OCI-LY1 (cell line): ENCODE results near the gene IL20RA.

Experiments
- H2AFZ ChIP-seq: fragments of 200-600 bp; sonication (generic), shearing (Covaris generic); 2 replicates; pipeline ENCODE4 v1.6.0; 2014; ENCODE audit warnings: antibody characterized with exemption, mild to moderate bottlenecking, low read length
- H3F3A ChIP-seq: fragments of 200-600 bp; sonication (generic), shearing (Covaris generic); 2 replicates; pipeline ENCODE4 v1.6.0; 2014; ENCODE audit warnings: mild to moderate bottlenecking, antibody characterized with exemption, low read length, moderate library complexity; ENCODE audit not compliant: insufficient read depth
- H3K27ac ChIP-seq: fragments of 200-600 bp; sonication (generic); 2 replicates; pipeline ENCODE4 v1.5.1; 2014; ENCODE audit warnings: low read length, mixed run types, mild to moderate bottlenecking, low read depth; ENCODE audit not compliant: poor library complexity, severe bottlenecking
- H3K27me3 ChIP-seq: fragments of 200-600 bp; sonication (generic); 2 replicates; pipeline ENCODE4 v1.6.0; 2014; ENCODE audit warnings: antibody characterized with exemption, mild to moderate bottlenecking, low read length, moderate library complexity; ENCODE audit not compliant: insufficient read depth
- H3K36me3 ChIP-seq: fragments of 200-600 bp; sonication (generic); 2 replicates; pipeline ENCODE4 v1.6.1; 2014; ENCODE audit warnings: mild to moderate bottlenecking, antibody characterized with exemption, low read length, moderate library complexity, mixed read lengths; ENCODE audit not compliant: insufficient read depth
- H3K4me1 ChIP-seq: fragments of 200-600 bp; sonication (generic); 2 replicates; pipeline ENCODE4 v1.5.1; 2014; ENCODE audit warnings: mild to moderate bottlenecking, low read length, moderate library complexity; ENCODE audit not compliant: insufficient read depth, severe bottlenecking
- H3K4me2 ChIP-seq: fragments of 200-600 bp; sonication (generic), shearing (Covaris generic); 2 replicates; pipeline ENCODE4 v1.6.1; 2014; ENCODE audit warnings: low read length
- H3K4me3 ChIP-seq: fragments of 200-600 bp; sonication (generic); 2 replicates; pipeline ENCODE4 v1.5.1; 2014; ENCODE audit warnings: low read length, low read depth, mild to moderate bottlenecking, mixed read lengths; ENCODE audit not compliant: poor library complexity, severe bottlenecking
- H3K79me2 ChIP-seq: fragments of 200-600 bp; shearing (Covaris generic); 2 replicates; pipeline ENCODE4 v1.6.1; 2016; ENCODE audit warnings: mixed run types, low read length, mixed read lengths; ENCODE audit not compliant: insufficient read depth
- H3K9ac ChIP-seq: fragments of 200-600 bp; sonication (generic), shearing (Covaris generic); 2 replicates; pipeline ENCODE4 v1.6.1; 2014; ENCODE audit warnings: mild to moderate bottlenecking, low read length, mixed read lengths
- H3K9me2 ChIP-seq: fragments of 200-600 bp; sonication (generic), shearing (Covaris generic); 2 replicates; pipeline ENCODE4 v1.6.1; 2014; ENCODE audit warnings: low read depth, mild to moderate bottlenecking, low read length, mixed read lengths
- H3K9me3 ChIP-seq: fragments of 200-600 bp; shearing (Covaris generic); 2 replicates; pipeline ENCODE4 v1.6.1; 2014; ENCODE audit warnings: low read length, mixed read lengths
- H4K20me1 ChIP-seq: fragments of 200-600 bp; sonication (generic), shearing (Covaris generic); 2 replicates; pipeline ENCODE4 v1.6.0; 2016; ENCODE audit warnings: mild to moderate bottlenecking, low read length; ENCODE audit not compliant: insufficient read depth
- CTCF ChIP-seq: fragments of 200-600 bp; sonication (generic), shearing (Covaris generic); IDR thresholded peaks from 2 replicates; pipeline ENCODE4 v1.5.1; 2017; ENCODE audit warnings: mild to moderate bottlenecking, antibody characterized with exemption, low read length, moderate library complexity, mixed read lengths
- EZH2 ChIP-seq: fragments of 200-600 bp; sonication (generic), shearing (Covaris generic); IDR thresholded peaks from 2 replicates; pipeline ENCODE4 v1.8.0; 2017; ENCODE audit warnings: borderline replicate concordance, mixed run types, mild to moderate bottlenecking, antibody characterized with exemption, low read length, moderate library complexity, mixed read lengths

The IL20RA gene

GRCh38 chr6:137051790-137052472 lies 7.2 kb upstream of the IL20RA start:
- no peaks in the 10 kb centered on the region for H4K20me1 ChIP-seq
- no peaks in the 10 kb centered on the region for H3K36me3 ChIP-seq
- H3K9me2 ChIP-seq: no peaks in the 10 kb centered on the region
- H2AFZ ChIP-seq: no peak overlapping the region
- TF ChIP-seq CTCF: no peak
- no peak for TF ChIP-seq EZH2
- no peaks in the 10 kb centered on the region for H3K27me3 ChIP-seq
- no peaks in the 10 kb centered on the region for H3K4me1 ChIP-seq
- H3K4me3 ChIP-seq: no peak overlapping the region
- H3K27ac ChIP-seq: no peak overlapping the region
- H3K4me2 ChIP-seq: no peak overlapping the region
- H3K9me3 ChIP-seq: no peaks in the 10 kb centered on the region
- no peaks in the 10 kb centered on the region for H3F3A ChIP-seq
- no peak overlapping the region for H3K9ac ChIP-seq
- no peaks in the 10 kb centered on the region for H3K79me2 ChIP-seq

GRCh38 chr6:137049095-137049494 lies 4.3 kb upstream of the IL20RA start:
- Histone ChIP-seq H3F3A (no peaks in the 10 kb centered on the region), H3K4me1 (no peaks in the 10 kb centered on the region), H3K4me3 (no peak overlapping the region), H3K27ac (no peak overlapping the region), H3K9ac (no peak overlapping the region), H3K27me3 (no peaks in the 10 kb centered on the region; the same call in 1 of the 2 replicates), H3K4me2 (no peak overlapping the region), H3K9me3 (no peaks in the 10 kb centered on the region), H2AFZ (no peak overlapping the region), H3K79me2 (no peaks in the 10 kb centered on the region), H3K9me2 (no peaks in the 10 kb centered on the region), H4K20me1 (no peaks in the 10 kb centered on the region), H3K36me3 (no peaks in the 10 kb centered on the region)
- TF ChIP-seq CTCF (no peak), EZH2 (no peak)

- Histone ChIP-seq H3K4me3 (no peak overlapping the region), H3K79me2 (no peaks in the 10 kb centered on the region), H3K4me1 (no peaks in the 10 kb centered on the region), H3K27ac (no peak overlapping the region), H3K4me2 (no peak overlapping the region), H3F3A (no peaks in the 10 kb centered on the region), H2AFZ (no peak overlapping the region), H4K20me1 (no peaks in the 10 kb centered on the region), H3K9me3 (no peaks in the 10 kb centered on the region), H3K27me3 (no peaks in the 10 kb centered on the region; the same call in 1 of the 2 replicates), H3K9me2 (no peaks in the 10 kb centered on the region), H3K36me3 (no peaks in the 10 kb centered on the region), H3K9ac (no peak overlapping the region)
- TF ChIP-seq EZH2: no peak
- TF ChIP-seq CTCF: no peak
Measured at GRCh38 chr6:137046871-137047412, 2.2 kb upstream of the IL20RA start.
